HL-60 (cell line): ENCODE measurements around the gene ODC1.

Experiments used
- CTCF ChIP-seq: IDR thresholded peaks from one replicate; pipeline ENCODE4 v1.5.1; 2011; ENCODE audit warnings: low read length, control low read depth, inconsistent platforms; ENCODE audit not compliant: insufficient read depth
- GABPA ChIP-seq: IDR thresholded peaks from 2 replicates; pipeline ENCODE4 v1.6.1; 2012; ENCODE audit warnings: low read depth
- POLR2AphosphoS5 ChIP-seq: IDR thresholded peaks from 2 replicates; pipeline ENCODE4 v1.6.1; 2012; ENCODE audit warnings: low read depth
- REST ChIP-seq: IDR thresholded peaks from 2 replicates; pipeline ENCODE4 v1.6.1; 2012; ENCODE audit warnings: low read depth; ENCODE audit not compliant: insufficient replicate concordance
- SPI1 ChIP-seq: IDR thresholded peaks from 2 replicates; pipeline ENCODE4 v1.6.1; 2012; ENCODE audit warnings: low read depth, mild to moderate bottlenecking, borderline replicate concordance

GRCh38 chr2:10415640-10416039, 32.5 kb downstream of the ODC1 start:
- no peak for TF ChIP-seq CTCF
- no peak for TF ChIP-seq GABPA
- no peak for TF ChIP-seq POLR2AphosphoS5
- no peak for TF ChIP-seq SPI1
- no peak for TF ChIP-seq REST
